HEK293 (cell line): ENCODE results near the gene NR1I2.

ENCODE experiments used
- SCRT1 ChIP-seq: fragments of 450-650 bp; formaldehyde crosslinking; IDR thresholded peaks from 2 replicates; pipeline ENCODE4 v1.5.1; 2016; ENCODE audit warnings: missing biosample characterization, missing genetic modification characterization, borderline replicate concordance
- ZFP3 ChIP-seq: fragments of 450-650 bp; formaldehyde crosslinking; IDR thresholded peaks from 2 replicates; pipeline ENCODE4 v1.5.1; 2016; ENCODE audit warnings: low read depth, missing biosample characterization, missing genetic modification characterization
- ZNF121 ChIP-seq: fragments of 450-650 bp; formaldehyde crosslinking; IDR thresholded peaks from 2 replicates; pipeline ENCODE4 v1.5.1; 2016; ENCODE audit warnings: missing biosample characterization, missing genetic modification characterization
- ZNF768 ChIP-seq: fragments of 450-650 bp; formaldehyde crosslinking; IDR thresholded peaks from 2 replicates; pipeline ENCODE4 v1.5.1; 2018; ENCODE audit warnings: missing biosample characterization, mild to moderate bottlenecking, missing genetic modification characterization

DNA sequence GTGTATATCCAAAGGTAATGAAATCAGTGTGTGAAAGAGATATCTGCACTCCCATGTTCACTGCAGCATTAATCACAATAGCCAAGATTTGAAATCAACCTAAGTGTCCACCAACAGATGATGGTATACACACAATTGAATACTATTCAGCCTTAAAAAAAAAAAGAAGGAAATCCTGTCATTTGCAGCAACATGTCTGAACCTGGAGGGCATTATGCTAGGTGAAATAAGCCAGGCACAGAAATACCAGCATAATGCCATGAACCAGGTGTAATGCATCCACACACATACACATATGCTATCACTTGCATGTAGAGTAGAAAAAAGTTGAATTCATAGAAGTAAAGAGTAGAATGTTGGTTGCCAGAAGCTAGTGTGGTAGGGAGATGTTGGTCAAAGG, 18.4 kb upstream of the NR1I2 start:
- no peak for TF ChIP-seq ZNF121 (tag by site-specific recombination)
- TF ChIP-seq SCRT1 (tag by site-specific recombination): no peak
- TF ChIP-seq ZNF768: no peak
- no peak for TF ChIP-seq ZFP3 (tag by site-specific recombination)
